HCT116 (cell line): ENCODE measurements around the gene ITGAE. TPM values are rescaled to one million over a fixed set of nuclear protein-coding genes. Genes with fewer than 3 reads are reported as not detected.

Source experiments
- ATAC-seq: fragments of 200-7000 bp; cut with Tn5 transposase; 2 replicates; pipeline ENCODE4 v1.9.1; 2020; ENCODE audit warnings: mild to moderate bottlenecking, moderate library complexity
- BruUV-seq: library from RNA; stranded (reverse); fragments of 400-500 nt; replicated peaks from 2 replicates; lab custom pipeline; 2021; lab: Mats Ljungman, UMichigan
- CTCF ChIA-PET: fragments of 300-600 bp; sonication (Branson Sonifier 250); formaldehyde crosslinking; loops from one replicate; lab custom pipeline; 2021; ENCODE audit warnings: antibody characterized with exemption; lab: Charles Lee
- POLR2A ChIA-PET: fragments of 300-600, 350-600 bp; sonication (Branson Sonifier 250); formaldehyde crosslinking; loops from one replicate; lab custom pipeline; 2021; ENCODE audit warnings: antibody characterized with exemption; lab: Charles Lee
- RAD21 ChIA-PET, 2 experiments: fragments of 300-600 bp; sonication (Branson Sonifier 250); formaldehyde crosslinking; loops; one replicate each; lab custom pipeline; 2023; ENCODE audit warnings: low total read pairs in 2 of 2; ENCODE audit not compliant: uncharacterized antibody in 2 of 2, unreplicated experiment in 2 of 2, low non-redundant PET in 1 of 2; lab: Charles Lee
- DNase-seq: peaks from one replicate; pipeline ENCODE4 v3.0.0-alpha.2; 2010; ENCODE audit warnings: low read depth, low spot score
- H2AFZ ChIP-seq: fragments of 200-600 bp; shearing (Covaris generic), sonication (generic); 2 replicates; pipeline ENCODE4 v1.6.1; 2017; ENCODE audit warnings: low read depth, mixed run types, mixed read lengths, antibody characterized with exemption, low read length; ENCODE audit not compliant: poor library complexity, severe bottlenecking
- H3K27ac ChIP-seq: 2 replicates; pipeline ENCODE4 v1.5.1; 2012; ENCODE audit warnings: low read depth, low read length
- H3K27me3 ChIP-seq: fragments of 200-600 bp; sonication (generic); 2 replicates; pipeline ENCODE4 v1.6.1; 2016; ENCODE audit warnings: mixed run types, low read length, mixed read lengths; ENCODE audit not compliant: insufficient read depth
- H3K36me3 ChIP-seq, 2 experiments: fragments of 200-500 bp in 1 of 2; fragments of 200-600 bp in 1 of 2; sonication (Bioruptor generic) in 1 of 2; sonication (generic) in 1 of 2; 2 replicates each; pipeline versions ENCODE4 v1.5.1 to v1.6.1; 2014 to 2016; ENCODE audit warnings: low read length in 2 of 2, inconsistent platforms in 1 of 2, mixed read lengths in 1 of 2, mixed run types in 1 of 2; ENCODE audit not compliant: insufficient read depth in 2 of 2, control insufficient read depth in 1 of 2
- H3K4me1 ChIP-seq, 2 experiments: fragments of 200-600 bp in 1 of 2; sonication (generic) in 1 of 2; 2 replicates each; pipeline versions ENCODE4 v1.5.1 to v1.6.1; 2012 to 2017; ENCODE audit warnings: low read length in 2 of 2, inconsistent platforms in 1 of 2, mild to moderate bottlenecking in 1 of 2, mixed read lengths in 1 of 2, mixed run types in 1 of 2, moderate library complexity in 1 of 2; ENCODE audit not compliant: insufficient read depth in 2 of 2, control insufficient read depth in 1 of 2
- H3K4me2 ChIP-seq: fragments of 200-600 bp; sonication (generic); 2 replicates; pipeline ENCODE4 v1.6.1; 2017; ENCODE audit warnings: mixed run types, low read length, mixed read lengths
- H3K4me3 ChIP-seq, 2 experiments: fragments of 200-600 bp in 1 of 2; sonication (generic) in 1 of 2; replicated peaks in 1 of 2; 2 replicates each; pipeline ENCODE4 v1.5.1; 2011 to 2016; ENCODE audit warnings: low read length in 2 of 2, control low read depth in 1 of 2, low read depth in 1 of 2, mild to moderate bottlenecking in 1 of 2, mixed read lengths in 1 of 2, mixed run types in 1 of 2
- H3K79me2 ChIP-seq: fragments of 200-600 bp; sonication (generic); 2 replicates; pipeline ENCODE4 v1.6.1; 2017; ENCODE audit warnings: mild to moderate bottlenecking, mixed run types, low read length, moderate library complexity, mixed read lengths; ENCODE audit not compliant: insufficient read depth
- H3K9ac ChIP-seq: fragments of 200-600 bp; sonication (generic); 2 replicates; pipeline ENCODE4 v1.6.1; 2016; ENCODE audit warnings: low read length, mixed read lengths
- H3K9me2 ChIP-seq: fragments of 200-600 bp; sonication (generic), shearing (Covaris generic); 2 replicates; pipeline ENCODE4 v1.6.1; 2017; ENCODE audit warnings: mixed run types, mild to moderate bottlenecking, moderate library complexity; ENCODE audit not compliant: insufficient read depth
- H3K9me3 ChIP-seq, 2 experiments: fragments of 200-500 bp in 1 of 2; fragments of 200-600 bp in 1 of 2; sonication (Bioruptor generic) in 1 of 2; sonication (generic) in 1 of 2; 2 replicates each; pipeline ENCODE4 v1.6.1; 2014 to 2017; ENCODE audit warnings: low read length in 2 of 2, mixed read lengths in 2 of 2, inconsistent platforms in 1 of 2, low read depth in 1 of 2, mild to moderate bottlenecking in 1 of 2, mixed run types in 1 of 2, moderate library complexity in 1 of 2; ENCODE audit not compliant: control insufficient read depth in 1 of 2, insufficient read depth in 1 of 2
- H4K20me1 ChIP-seq: fragments of 200-600 bp; sonication (generic), shearing (Covaris generic); 2 replicates; pipeline ENCODE4 v1.6.1; 2017; ENCODE audit warnings: mixed run types, mild to moderate bottlenecking, moderate library complexity; ENCODE audit not compliant: insufficient read depth
- CBX3 ChIP-seq: IDR thresholded peaks from 2 replicates; pipeline ENCODE4 v1.6.1; 2012; ENCODE audit warnings: low read depth
- CEBPB ChIP-seq: IDR thresholded peaks from 2 replicates; pipeline ENCODE4 v1.6.1; 2012; ENCODE audit warnings: low read depth
- EZH2phosphoT487 ChIP-seq: fragments of 200-600 bp; IDR thresholded peaks from 2 replicates; pipeline ENCODE4 v1.6.1; 2018; ENCODE audit warnings: antibody characterized with exemption, borderline replicate concordance
- JUND ChIP-seq: IDR thresholded peaks from 2 replicates; pipeline ENCODE4 v1.6.1; 2012
- POLR2A ChIP-seq: IDR thresholded peaks from 2 replicates; pipeline ENCODE4 v1.7.0; 2011; ENCODE audit warnings: borderline replicate concordance; ENCODE audit not compliant: insufficient read depth, insufficient read length; ENCODE audit errors: extremely low read depth
- REST ChIP-seq: IDR thresholded peaks from 2 replicates; pipeline ENCODE4 v1.6.1; 2012; ENCODE audit warnings: low read depth
- SIN3A ChIP-seq: IDR thresholded peaks from 2 replicates; pipeline ENCODE4 v1.6.1; 2012; ENCODE audit warnings: low read depth
- SRF ChIP-seq: IDR thresholded peaks from 2 replicates; pipeline ENCODE4 v1.6.1; 2012; ENCODE audit warnings: low read depth
- TCF7L2 ChIP-seq: IDR thresholded peaks from 2 replicates; pipeline ENCODE4 v1.7.0; 2011; ENCODE audit warnings: borderline replicate concordance, inconsistent platforms; ENCODE audit not compliant: insufficient read depth, insufficient read length; ENCODE audit errors: extremely low read depth
- ZBTB33 ChIP-seq: IDR thresholded peaks from 2 replicates; pipeline ENCODE4 v1.6.1; 2011; ENCODE audit warnings: mild to moderate bottlenecking, low read length, moderate library complexity; ENCODE audit not compliant: insufficient replicate concordance; ENCODE audit errors: extremely low read depth
- ZNF274 ChIP-seq: fragments of 200-500 bp; sonication (Bioruptor generic); IDR thresholded peaks from 2 replicates; pipeline ENCODE4 v1.6.1; 2014; ENCODE audit warnings: mild to moderate bottlenecking, low read depth, low read length, inconsistent platforms
- intact Hi-C: fragments of 100-400 bp; cut with micrococcal nuclease; formaldehyde crosslinking; loops from 2 replicates; pipeline ENCODE4 v1.10.0; 2022
- total RNA-seq: library from RNA; stranded (reverse); gene quantifications from one replicate; pipeline ENCODE4 v1.2.1, GENCODE V29; 2021; ENCODE audit not compliant: unreplicated experiment

ITGAE gene
- total RNA-seq, 1 experiment from 2014 or later = 19.9 TPM

DNA sequence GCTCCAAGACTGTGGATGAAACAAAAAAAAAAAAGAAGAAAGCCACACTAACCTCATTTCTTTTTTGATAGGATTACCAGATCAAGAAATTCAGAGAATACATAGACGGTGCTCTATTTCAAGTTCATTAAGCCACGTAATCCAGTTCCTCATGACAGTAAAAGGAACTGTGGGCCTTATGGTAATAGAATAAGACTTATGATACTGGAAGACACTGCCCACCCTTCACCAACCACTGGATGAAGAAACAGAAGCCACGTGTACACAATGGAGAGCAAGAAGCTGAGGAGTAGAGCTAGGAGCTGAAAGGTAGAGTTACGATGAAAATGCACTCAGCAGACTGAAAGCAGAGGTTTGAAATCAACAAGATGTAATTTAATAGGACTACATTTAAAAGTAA, 33.8 kb upstream of the ITGAE start:
- no peak overlapping the region for H2AFZ ChIP-seq
- H3K4me3 ChIP-seq = no peak overlapping the region
- POLR2A ChIA-PET = no interaction called here
- no peaks in the 10 kb centered on the region for H3K9me2 ChIP-seq
- no peak overlapping the region for H3K27ac ChIP-seq
- TF ChIP-seq JUND (no peak), POLR2A (no peak), SIN3A (no peak), CEBPB (no peak), SRF (no peak), REST (no peak), EZH2phosphoT487 (no peak), ZNF274 (no peak), CBX3 (no peak), ZBTB33 (no peak), TCF7L2 (no peak)
- CTCF ChIA-PET = interaction anchor here (1.1 kb wide), 1 partner anchor 9 kb away, joined by 6 read pairs; no protein-coding TSS in a partner anchor
- ATAC-seq = no peak
- H3K36me3 ChIP-seq = peaks cover 10 to 11% of the 10 kb centered on the region in 2 experiments; a peak in 3 of 4 replicates
- no peak for DNase-seq
- peaks cover 9% of the 10 kb centered on the region; the same call in 1 of the 2 replicates for H4K20me1 ChIP-seq
- H3K4me1 ChIP-seq = peaks cover 14 to 23% of the 10 kb centered on the region in 2 experiments
- intact Hi-C loops = no loop called here
- H3K9ac ChIP-seq = no peak overlapping the region
- H3K4me2 ChIP-seq = no peak overlapping the region
- RAD21 ChIA-PET = no interaction called here
- H3K9me3 ChIP-seq = no peaks in the 10 kb centered on the region
- BruUV-seq = no TSS peak
- H3K27me3 ChIP-seq = no peaks in the 10 kb centered on the region
- H3K79me2 ChIP-seq = peaks cover 60% of the 10 kb centered on the region
